Sigmoid colon (tissue), 7 donors: ENCODE results near the gene LRRTM1. TPM values are rescaled to one million over a fixed set of nuclear protein-coding genes. Genes with fewer than 3 reads are reported as not detected.

Experiments used
- DNase-seq: peaks from one replicate; pipeline ENCODE4 v3.0.0-alpha.2; 2019
- H3K27ac ChIP-seq, 4 donors: fragments of 200-600 bp; sonication (generic); one replicate each; pipeline ENCODE4 v1.5.1; 2016 to 2019; ENCODE audit warnings: mild to moderate bottlenecking in 1 of 4
- H3K27me3 ChIP-seq, 3 donors: fragments of 200-600 bp; sonication (generic); one replicate each; pipeline ENCODE4 v1.5.1; 2019; ENCODE audit warnings: mild to moderate bottlenecking in 1 of 3
- H3K36me3 ChIP-seq, 4 donors: fragments of 200-600 bp; sonication (generic); one replicate each; pipeline ENCODE4 v1.5.1; 2016 to 2019
- H3K4me1 ChIP-seq, 4 donors: fragments of 200-600 bp; sonication (generic); one replicate each; pipeline ENCODE4 v1.5.1; 2017 to 2019
- H3K4me3 ChIP-seq, 4 donors: fragments of 200-600 bp; sonication (generic); one replicate each; pipeline ENCODE4 v1.5.1; 2017 to 2019; ENCODE audit warnings: mild to moderate bottlenecking in 2 of 4, moderate library complexity in 1 of 4
- H3K9me3 ChIP-seq, 4 donors: fragments of 200-600 bp in 3 of 4; sonication (generic) in 3 of 4; one replicate each; pipeline versions ENCODE4 v1.5.1 to v1.6.1; 2013 to 2019
- EP300 ChIP-seq, 4 donors: sonication (generic); formaldehyde crosslinking; IDR thresholded peaks; one replicate each; pipeline ENCODE4 v1.6.1; 2017; ENCODE audit warnings: antibody characterized with exemption in 4 of 4
- POLR2A ChIP-seq, 2 donors: fragments of 450-650 bp; IDR thresholded peaks; one replicate each; pipeline ENCODE4 v1.6.1; 2016; ENCODE audit warnings: antibody characterized with exemption in 2 of 2, mild to moderate bottlenecking in 2 of 2, moderate library complexity in 2 of 2
- POLR2AphosphoS5 ChIP-seq, 4 donors: sonication (generic); formaldehyde crosslinking; IDR thresholded peaks; one replicate each; pipeline ENCODE4 v1.6.1; 2017; ENCODE audit warnings: antibody characterized with exemption in 4 of 4
- WGBS, 2 donors: extraction: QIAGEN DNeasy Blood & Tissue Kit; methylation state at CpG; one replicate each; pipeline ENCODE4 v1.1.7; 2013; 5-methylcytosine and 5-hydroxymethylcytosine counted together
- intact Hi-C: fragments of 100-400 bp; cut with DNase I; formaldehyde crosslinking; loops from one replicate; pipeline ENCODE4 v1.15.1; 2023
- polyA plus RNA-seq, 3 donors: library from polyadenylated mRNA; stranded (reverse); fragments of 200-250 nt; gene quantifications; one replicate each; pipeline ENCODE4 v1.2.3, GENCODE V29; 2013
- total RNA-seq, 4 donors: library from RNA; depleted of rRNA; stranded (reverse); fragments of >200 nt; gene quantifications; one replicate each; pipeline ENCODE4 v1.1.0, GENCODE V29; 2016
- TF ChIP-seq, protein P1 (sequence below), 4 experiments: fragments of 450-650 bp in 3 of 4; fragments of 200-600 bp in 1 of 4; IDR thresholded peaks; one replicate each; pipeline ENCODE4 v1.5.1; 2016 to 2019; ENCODE audit warnings: antibody characterized with exemption in 4 of 4, mild to moderate bottlenecking in 3 of 4, moderate library complexity in 2 of 4
- donor health status: healthy with polysubstance abuse.
- donor health status: Bipolar disorder and iron deficiency.
- donor health status: healthy.

The LRRTM1 gene
- total and polyA plus RNA-seq, 7 donors: 0.49 to 3.0 (median 1.5) TPM; not detected in 2

DNA sequence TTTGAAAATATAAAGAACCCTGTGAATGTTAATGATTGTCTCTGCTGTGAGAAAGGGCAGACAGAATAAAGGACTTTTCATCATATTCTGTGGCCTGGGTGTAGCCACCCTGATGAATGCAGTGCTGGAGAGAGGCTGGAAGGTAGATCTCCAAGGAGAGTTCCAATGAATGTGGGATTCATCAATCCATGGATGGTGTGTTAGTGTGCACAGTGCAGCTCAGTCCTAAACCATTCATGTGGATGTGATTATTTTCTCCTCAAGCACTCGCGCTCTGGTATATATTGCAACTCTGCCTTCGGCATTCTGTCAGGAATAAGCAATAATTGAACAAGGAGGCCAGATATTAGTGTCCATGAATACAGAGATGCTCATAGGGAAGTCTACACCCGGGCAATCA is 47.1 kb downstream of the LRRTM1 start:
- intact Hi-C loops: no loop called here
- TF ChIP-seq POLR2AphosphoS5 (IDR thresholded peaks at IDR 0.05): no peak
- TF ChIP-seq EP300 (IDR thresholded peaks at IDR 0.05): no peak
- no peak for TF ChIP-seq POLR2A (IDR thresholded peaks at IDR 0.05)
- TF ChIP-seq, protein P1, sequence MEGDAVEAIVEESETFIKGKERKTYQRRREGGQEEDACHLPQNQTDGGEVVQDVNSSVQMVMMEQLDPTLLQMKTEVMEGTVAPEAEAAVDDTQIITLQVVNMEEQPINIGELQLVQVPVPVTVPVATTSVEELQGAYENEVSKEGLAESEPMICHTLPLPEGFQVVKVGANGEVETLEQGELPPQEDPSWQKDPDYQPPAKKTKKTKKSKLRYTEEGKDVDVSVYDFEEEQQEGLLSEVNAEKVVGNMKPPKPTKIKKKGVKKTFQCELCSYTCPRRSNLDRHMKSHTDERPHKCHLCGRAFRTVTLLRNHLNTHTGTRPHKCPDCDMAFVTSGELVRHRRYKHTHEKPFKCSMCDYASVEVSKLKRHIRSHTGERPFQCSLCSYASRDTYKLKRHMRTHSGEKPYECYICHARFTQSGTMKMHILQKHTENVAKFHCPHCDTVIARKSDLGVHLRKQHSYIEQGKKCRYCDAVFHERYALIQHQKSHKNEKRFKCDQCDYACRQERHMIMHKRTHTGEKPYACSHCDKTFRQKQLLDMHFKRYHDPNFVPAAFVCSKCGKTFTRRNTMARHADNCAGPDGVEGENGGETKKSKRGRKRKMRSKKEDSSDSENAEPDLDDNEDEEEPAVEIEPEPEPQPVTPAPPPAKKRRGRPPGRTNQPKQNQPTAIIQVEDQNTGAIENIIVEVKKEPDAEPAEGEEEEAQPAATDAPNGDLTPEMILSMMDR (IDR thresholded peaks at IDR 0.05): no peak

DNA sequence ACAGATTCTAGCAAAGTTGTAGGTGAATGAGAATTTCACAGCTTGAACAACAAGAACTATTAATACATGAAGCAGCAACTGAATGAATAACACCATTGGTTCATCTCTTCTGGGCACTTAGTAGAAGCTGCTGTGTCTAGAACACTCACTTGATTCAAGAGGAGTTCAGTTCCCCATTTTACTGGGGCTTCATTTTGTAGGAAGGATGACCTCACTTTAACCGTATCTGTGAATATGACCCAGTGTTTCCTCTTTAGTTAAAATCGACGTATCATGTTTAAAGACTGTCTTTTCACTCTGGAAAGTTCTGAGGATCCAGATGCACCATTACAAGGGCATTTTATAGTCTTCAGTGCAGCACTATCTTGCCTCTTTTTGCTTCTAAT is 47.8 kb downstream of the LRRTM1 start:
- WGBS, 2 donors: 51 to 86% methylated on average over 3 of the region's 3 CpGs
- H3K27ac ChIP-seq: no peak overlapping the region
- no peaks in the 10 kb centered on the region for H3K9me3 ChIP-seq
- no peaks in the 10 kb centered on the region for H3K36me3 ChIP-seq
- intact Hi-C loops: no loop called here
- H3K27me3 ChIP-seq: no peaks in the 10 kb centered on the region
- H3K4me1 ChIP-seq: peaks cover 0 to 8% (median 0%) of the 10 kb centered on the region in 4 donors
- DNase-seq: no peak
- no peak overlapping the region for H3K4me3 ChIP-seq
- TF ChIP-seq POLR2AphosphoS5 (IDR thresholded peaks at IDR 0.05) (no peak), EP300 (IDR thresholded peaks at IDR 0.05) (no peak), POLR2A (IDR thresholded peaks at IDR 0.05) (no peak)
- TF ChIP-seq, protein P1 (IDR thresholded peaks at IDR 0.05): no peak

More for the DNA sequence above, 47.1 kb downstream of the LRRTM1 start:
- Histone ChIP-seq H3K4me1 (peaks cover 0 to 4% (median 0%) of the 10 kb centered on the region in 4 donors), H3K4me3 (no peak overlapping the region), H3K36me3 (no peaks in the 10 kb centered on the region), H3K27ac (no peak overlapping the region), H3K9me3 (no peaks in the 10 kb centered on the region), H3K27me3 (no peaks in the 10 kb centered on the region)
- 93 to 95% methylated on average over 4 of the region's 4 CpGs for WGBS, 2 donors
- no peak for DNase-seq

DNA sequence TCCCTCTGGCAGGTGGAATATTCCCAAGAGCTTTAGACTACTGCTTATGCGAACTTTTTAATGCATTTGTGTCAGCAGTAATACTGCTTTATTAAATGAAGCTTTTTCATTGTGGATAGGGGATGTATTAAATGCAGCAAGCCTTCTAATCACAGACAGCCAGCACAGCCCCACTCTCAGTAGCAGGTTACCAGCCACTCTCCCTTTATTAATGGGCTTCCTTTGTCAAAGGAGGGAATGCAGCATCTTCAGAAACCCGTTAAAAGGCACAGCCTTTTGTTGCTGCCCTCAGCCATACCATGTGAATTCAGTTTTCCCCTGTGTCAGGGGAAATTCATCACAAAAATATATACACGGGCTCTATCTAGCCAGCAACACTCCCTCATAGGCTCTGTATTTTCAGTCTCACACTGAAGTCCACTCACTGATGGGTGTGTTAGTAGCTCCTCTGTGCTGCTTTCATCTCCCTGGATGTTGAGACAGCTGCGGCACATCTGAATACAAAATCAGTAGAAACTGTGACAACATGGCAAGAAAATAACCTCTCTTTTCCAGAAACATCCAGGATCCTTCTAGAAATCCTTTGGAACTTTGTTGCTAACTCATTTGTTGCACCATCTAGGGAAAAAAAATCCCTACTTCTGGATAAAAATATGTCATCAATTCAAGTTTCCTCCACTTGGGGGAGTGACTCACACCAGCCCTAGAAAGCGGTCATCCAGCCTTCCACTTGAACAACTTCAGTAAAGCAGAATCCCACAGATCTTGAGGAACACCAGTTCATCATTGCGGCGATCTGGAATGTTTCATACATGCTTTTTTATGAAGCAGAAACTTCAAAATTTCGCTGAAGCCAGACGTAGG is 48.4 kb downstream of the LRRTM1 start:
- Histone ChIP-seq H3K4me1 (peaks cover 0 to 8% (median 0%) of the 10 kb centered on the region in 4 donors), H3K27me3 (no peaks in the 10 kb centered on the region), H3K36me3 (no peaks in the 10 kb centered on the region), H3K4me3 (no peak overlapping the region), H3K27ac (no peak overlapping the region), H3K9me3 (no peaks in the 10 kb centered on the region)
- DNase-seq: no peak
- intact Hi-C loops: no loop called here
- TF ChIP-seq, protein P1 (IDR thresholded peaks at IDR 0.05): no peak
- TF ChIP-seq POLR2AphosphoS5 (IDR thresholded peaks at IDR 0.05) (no peak), POLR2A (IDR thresholded peaks at IDR 0.05) (no peak), EP300 (IDR thresholded peaks at IDR 0.05) (no peak)
- WGBS, 2 donors: 78% methylated on average over 9 of the region's 9 CpGs

DNA sequence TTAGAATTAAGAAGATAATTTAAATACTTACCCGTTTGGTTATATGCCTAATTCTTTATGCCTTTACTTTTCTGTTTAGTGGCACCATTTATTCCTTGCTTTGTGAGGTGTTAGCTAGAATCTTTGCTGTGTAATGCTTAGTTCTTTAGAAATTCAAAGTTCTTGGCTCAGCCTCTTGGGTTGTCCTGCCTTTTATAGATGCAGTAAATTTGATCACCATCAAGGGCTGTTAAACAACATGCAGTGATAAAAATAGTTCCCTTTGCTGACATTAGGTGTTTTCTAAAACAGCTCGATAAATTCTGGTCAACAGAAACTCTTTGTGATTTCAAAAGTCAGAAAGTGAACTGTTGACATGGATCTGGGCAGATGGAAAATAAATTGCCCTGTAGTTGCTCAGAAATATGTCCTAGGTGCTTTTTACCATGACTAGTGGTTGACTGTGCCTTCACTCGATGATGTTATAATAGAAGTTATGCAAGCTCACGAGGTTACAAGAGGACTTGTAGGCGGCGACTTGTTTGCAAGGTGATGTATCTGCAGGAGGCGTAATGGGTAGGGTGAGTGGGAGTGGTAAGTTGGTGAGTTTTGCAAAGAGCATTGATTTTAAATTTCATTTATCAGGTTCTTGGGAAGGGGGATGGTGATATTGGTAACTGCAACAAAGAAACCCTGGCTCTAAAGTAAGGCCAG is 52.1 kb downstream of the LRRTM1 start:
- 19 to 63% methylated on average over 7 of the region's 7 CpGs for WGBS, 2 donors
- H3K4me3 ChIP-seq: no peak overlapping the region
- TF ChIP-seq, protein P1 (IDR thresholded peaks at IDR 0.05): no peak
- TF ChIP-seq EP300 (IDR thresholded peaks at IDR 0.05): no peak
- no peak for TF ChIP-seq POLR2AphosphoS5 (IDR thresholded peaks at IDR 0.05)
- no peak for TF ChIP-seq POLR2A (IDR thresholded peaks at IDR 0.05)
- peaks cover 0 to 8% (median 0%) of the 10 kb centered on the region in 4 donors for H3K4me1 ChIP-seq
- H3K9me3 ChIP-seq: no peaks in the 10 kb centered on the region
- no peak for DNase-seq
- H3K36me3 ChIP-seq: no peaks in the 10 kb centered on the region
- intact Hi-C loops: no loop called here
- no peak overlapping the region for H3K27ac ChIP-seq
- no peaks in the 10 kb centered on the region for H3K27me3 ChIP-seq
